ENCODE results near the gene BDNF. TPM values are rescaled to one million over a fixed set of nuclear protein-coding genes. Genes with fewer than 3 reads are reported as not detected.
A peak's percentile ranks its signal among the peaks of the same experiment; 100 is the strongest.

The BDNF gene
- total and polyA plus RNA-seq, 2 of the 8 experiments (the other 6 are each of a cell fraction or from before 2014, with no cell fraction given): 2.4 to 5.4 TPM

DNA sequence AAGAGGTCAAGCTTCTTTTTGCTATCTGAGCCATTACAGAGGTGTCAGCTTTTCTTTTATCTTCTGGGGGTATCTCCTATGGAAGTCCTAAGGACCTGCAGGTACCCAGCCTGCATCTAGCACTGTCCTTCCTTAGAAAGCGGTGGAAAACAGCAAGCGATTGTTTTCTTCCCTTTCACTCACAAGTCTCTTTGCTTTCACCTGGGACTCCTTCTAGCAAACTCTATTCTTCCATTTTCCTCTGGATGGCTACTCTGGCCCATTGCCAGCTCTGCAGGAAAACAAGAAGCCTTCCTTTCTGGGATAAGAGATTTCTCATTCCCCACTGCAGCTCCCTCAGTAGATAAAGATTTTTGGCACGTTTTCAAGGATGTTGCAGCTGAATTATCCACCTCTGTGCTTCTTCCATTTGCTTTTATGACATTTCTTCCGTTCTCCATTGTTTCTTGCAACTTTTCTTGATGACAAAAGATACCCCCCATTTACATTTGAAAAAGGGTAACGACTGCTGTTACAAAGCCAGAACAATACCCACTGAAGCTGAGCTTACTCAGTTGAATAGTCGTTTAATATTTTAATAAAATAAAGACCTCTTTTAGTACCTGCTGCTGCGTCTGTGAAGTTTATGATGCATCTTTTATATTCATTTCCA, 40.2 kb upstream of the BDNF start:
- Histone ChIP-seq H3K23ac (ENCODE audit: insufficient read length) (no peak overlapping the region), H2BK120ac (replicated peaks; ENCODE audit: low read depth, low read length) (no peak overlapping the region), H3K4me1 (replicated peaks in 1 of 4; ENCODE audit: control insufficient read depth in 3 of 4, insufficient read depth in 4 of 4, low read length in 3 of 4) (peaks cover 0 to 13% (median 8%) of the 10 kb centered on the region in 4 experiments; a peak in 3 of 7 replicates), H3K27me3 (replicated peaks in 1 of 4; ENCODE audit: control insufficient read depth in 3 of 4, extremely low read depth in 1 of 4, insufficient read depth in 3 of 4, low read length in 3 of 4) (peaks cover 0 to 3% (median 1%) of the 10 kb centered on the region in 4 experiments; a peak in 3 of 7 replicates), H2BK5ac (ENCODE audit: low read depth, low read length) (no peak overlapping the region; the same call in 1 of the 2 replicates), H3K4me2 (ENCODE audit: insufficient read depth in 1 of 2, low read depth in 2 of 2, low read length in 2 of 2) (peak overlapping the region; percentile 44 to 62), H4K5ac (ENCODE audit: insufficient read length, low read depth, low read length) (no peak overlapping the region), H3K36me3 (ENCODE audit: control insufficient read depth in 2 of 4, insufficient read depth in 4 of 4, low read length in 3 of 4) (no peaks in the 10 kb centered on the region), H3K9ac (replicated peaks in 1 of 4; ENCODE audit: extremely low read depth in 1 of 4, low read depth in 3 of 4, low read length in 3 of 4) (no peak overlapping the region), H2AFZ (ENCODE audit: low read length) (peak overlapping the region; percentile 17; the same call in 1 of the 2 replicates), H3K56ac (replicated peaks; ENCODE audit: insufficient read length, low read depth, low read length) (no peak overlapping the region), H3K79me1 (ENCODE audit: low read depth, low read length) (no peaks in the 10 kb centered on the region), H3K4ac (replicated peaks; ENCODE audit: insufficient read length, low read depth, low read length) (no peak overlapping the region), H2BK20ac (ENCODE audit: low read length) (0 out of 2 replicates have a peak overlapping the region, but pooled peaks have one; percentile 2), H3K4me3 (ENCODE audit: extremely low read depth in 1 of 4, insufficient read depth in 2 of 4, low read depth in 3 of 4, low read length in 4 of 4) (peak overlapping the region in 1 of 4 experiments; percentile 20; a peak in 1 of 8 replicates), H4K20me1 (replicated peaks in 1 of 2; ENCODE audit: control insufficient read depth in 1 of 2, insufficient read depth in 2 of 2, low read length in 2 of 2) (no peaks in the 10 kb centered on the region), H4K8ac (ENCODE audit: extremely low read depth, insufficient read depth, low read length) (no peak overlapping the region), H4K91ac (replicated peaks; ENCODE audit: insufficient read length, low read length) (no peak overlapping the region), H3K14ac (ENCODE audit: insufficient read length) (no peak overlapping the region), H3K18ac (ENCODE audit: extremely low read depth, low read length) (no peak overlapping the region), H2AK5ac (ENCODE audit: low read depth, low read length) (no peak overlapping the region), H3K23me2 (ENCODE audit: low read depth, low read length) (no peaks in the 10 kb centered on the region), H3K79me2 (ENCODE audit: control insufficient read depth in 1 of 2, insufficient read depth in 2 of 2, low read length in 2 of 2) (no peaks in the 10 kb centered on the region), H3K27ac (ENCODE audit: low read depth, low read length) (no peak overlapping the region), H2BK12ac (ENCODE audit: low read depth, low read length) (0 out of 2 replicates have a peak overlapping the region, but pooled peaks have one; percentile 1), H3K9me3 (ENCODE audit: insufficient read depth in 2 of 2, low read depth in 1 of 2, low read length in 1 of 2) (no peaks in the 10 kb centered on the region), H2BK15ac (ENCODE audit: low read length) (no peak overlapping the region)
- POLR2A ChIA-PET (ENCODE audit: partially characterized antibody): interaction anchor here (0.7 to 1.5 kb wide), 4 partner anchors 12 to 24 kb away, joined by 3 to 7 read pairs (median 4); no protein-coding TSS in a partner anchor
- DNase-seq (ENCODE audit: low read depth in 1 of 2, low spot score in 2 of 2) (no peak), FAIRE-seq (peak; percentile 42)
- WGBS, 2 experiments (ENCODE audit: extremely low coverage in 1 of 2, insufficient coverage in 1 of 2, insufficient read length in 1 of 2, insufficient replicate concordance in 2 of 2, low coverage in 1 of 2, low lambda C conversion rate in 2 of 2, missing lambda C conversion rate in 1 of 2): 13% methylated on average over 7 of the region's 7 CpGs; no CpG with 5 or more reads in 1 of the 2 experiments
- CTCF ChIA-PET (ENCODE audit: partially characterized antibody): interaction anchor here (0.7 to 1.6 kb wide), 5 partner anchors 20 to 85 kb away, joined by 3 to 5 read pairs (median 4); no protein-coding TSS in a partner anchor
- 0 out of 2 replicates have a peak, but pooled peaks have one; percentile 9 for TF ChIP-seq YY1 (IDR thresholded peaks at IDR 0.05; ENCODE audit: low read depth, low read length)
- 0 out of 2 replicates have a peak, but pooled peaks have one; percentile 3 for TF ChIP-seq TEAD4 (IDR thresholded peaks at IDR 0.05; ENCODE audit: low read depth, low read length)
- TF ChIP-seq, protein P1, sequence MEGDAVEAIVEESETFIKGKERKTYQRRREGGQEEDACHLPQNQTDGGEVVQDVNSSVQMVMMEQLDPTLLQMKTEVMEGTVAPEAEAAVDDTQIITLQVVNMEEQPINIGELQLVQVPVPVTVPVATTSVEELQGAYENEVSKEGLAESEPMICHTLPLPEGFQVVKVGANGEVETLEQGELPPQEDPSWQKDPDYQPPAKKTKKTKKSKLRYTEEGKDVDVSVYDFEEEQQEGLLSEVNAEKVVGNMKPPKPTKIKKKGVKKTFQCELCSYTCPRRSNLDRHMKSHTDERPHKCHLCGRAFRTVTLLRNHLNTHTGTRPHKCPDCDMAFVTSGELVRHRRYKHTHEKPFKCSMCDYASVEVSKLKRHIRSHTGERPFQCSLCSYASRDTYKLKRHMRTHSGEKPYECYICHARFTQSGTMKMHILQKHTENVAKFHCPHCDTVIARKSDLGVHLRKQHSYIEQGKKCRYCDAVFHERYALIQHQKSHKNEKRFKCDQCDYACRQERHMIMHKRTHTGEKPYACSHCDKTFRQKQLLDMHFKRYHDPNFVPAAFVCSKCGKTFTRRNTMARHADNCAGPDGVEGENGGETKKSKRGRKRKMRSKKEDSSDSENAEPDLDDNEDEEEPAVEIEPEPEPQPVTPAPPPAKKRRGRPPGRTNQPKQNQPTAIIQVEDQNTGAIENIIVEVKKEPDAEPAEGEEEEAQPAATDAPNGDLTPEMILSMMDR (IDR thresholded peaks at IDR 0.05; ENCODE audit: control extremely low read depth in 1 of 3, insufficient read depth in 1 of 3, low read depth in 1 of 3, low read length in 3 of 3): no peak
- TF ChIP-seq SP2 (IDR thresholded peaks at IDR 0.05; ENCODE audit: low read length): no peak
- no peak for TF ChIP-seq NRF1 (IDR thresholded peaks at IDR 0.05; ENCODE audit: low read depth, low read length)
- TF ChIP-seq, protein P2, sequence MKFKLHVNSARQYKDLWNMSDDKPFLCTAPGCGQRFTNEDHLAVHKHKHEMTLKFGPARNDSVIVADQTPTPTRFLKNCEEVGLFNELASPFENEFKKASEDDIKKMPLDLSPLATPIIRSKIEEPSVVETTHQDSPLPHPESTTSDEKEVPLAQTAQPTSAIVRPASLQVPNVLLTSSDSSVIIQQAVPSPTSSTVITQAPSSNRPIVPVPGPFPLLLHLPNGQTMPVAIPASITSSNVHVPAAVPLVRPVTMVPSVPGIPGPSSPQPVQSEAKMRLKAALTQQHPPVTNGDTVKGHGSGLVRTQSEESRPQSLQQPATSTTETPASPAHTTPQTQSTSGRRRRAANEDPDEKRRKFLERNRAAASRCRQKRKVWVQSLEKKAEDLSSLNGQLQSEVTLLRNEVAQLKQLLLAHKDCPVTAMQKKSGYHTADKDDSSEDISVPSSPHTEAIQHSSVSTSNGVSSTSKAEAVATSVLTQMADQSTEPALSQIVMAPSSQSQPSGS (IDR thresholded peaks at IDR 0.05; ENCODE audit: low read length): no peak
- TF ChIP-seq HDAC2 (IDR thresholded peaks at IDR 0.05; ENCODE audit: borderline replicate concordance in 1 of 2, low read depth in 2 of 2, low read length in 2 of 2): no peak
